Hematopoietic multipotent progenitor cell (in vitro differentiated cells): ENCODE data around the gene ANO1. TPM values are rescaled to one million over a fixed set of nuclear protein-coding genes. Genes with fewer than 3 reads are reported as not detected.
"Not testable (repeated sequence)": the region's sequence is repeated elsewhere in the genome, so short reads cannot be mapped to it uniquely, and the experiment has no call there.

Experiments used
- DNase-seq, 3 donors: peaks; one replicate each; pipeline ENCODE4 v3.0.0-alpha.2; 2011 to 2015; ENCODE audit warnings: low read depth in 2 of 3, low spot score in 2 of 3
- total RNA-seq: library from RNA; depleted of rRNA; stranded (reverse); fragments of >200 nt; gene quantifications from one replicate; pipeline ENCODE4 v1.2.3, GENCODE V29; 2012

The ANO1 gene
- total RNA-seq, result not detected

- DNase-seq, result no peak
These were observed at the start of gene ANO1 for GRCh38 chr11:70078095-70078780. Gene ANO1 (plus strand): TSS chr11:70078317. CDS start chr11:70078607, 290 bp downstream.

GRCh38 chr11:70029115-70029860 is 48.8 kb upstream of the ANO1 start:
- DNase-seq, result no peak

DNA sequence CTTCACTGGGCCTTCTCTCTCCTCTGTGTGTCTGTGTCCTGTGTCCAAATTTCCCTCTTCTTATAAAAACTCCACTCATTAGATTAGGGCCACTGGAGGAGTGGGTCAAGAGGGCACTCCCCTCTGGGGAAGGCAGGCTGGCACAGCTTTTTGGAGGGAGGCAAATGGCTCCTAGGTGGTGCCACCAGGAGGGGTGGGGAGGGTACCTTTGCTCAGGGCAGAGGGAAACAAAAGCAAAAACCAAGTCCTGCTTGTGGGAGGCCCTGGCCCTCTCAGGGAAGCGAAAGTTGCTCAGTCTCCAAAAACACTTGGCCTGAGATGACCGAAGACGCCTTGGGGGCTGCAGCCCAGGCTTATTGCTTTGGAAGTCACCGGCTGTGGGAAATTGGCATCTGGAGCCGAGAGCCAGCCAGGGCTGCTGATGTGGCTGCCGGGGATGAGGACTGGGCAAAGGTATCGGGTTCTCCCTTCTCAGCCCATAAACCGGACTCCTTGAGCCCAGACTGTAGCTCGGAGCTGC is 48.2 kb upstream of the ANO1 start:
- DNase-seq, result no peak

GRCh38 chr11:70030412-70030811 is 47.7 kb upstream of the ANO1 start:
- no peak for DNase-seq

GRCh38 chr11:70031631-70032469 is 46.3 kb upstream of the ANO1 start:
- no peak for DNase-seq

- DNase-seq, result no peak
These were observed 45.7 kb upstream of the ANO1 start for GRCh38 chr11:70032470-70032795.

DNA sequence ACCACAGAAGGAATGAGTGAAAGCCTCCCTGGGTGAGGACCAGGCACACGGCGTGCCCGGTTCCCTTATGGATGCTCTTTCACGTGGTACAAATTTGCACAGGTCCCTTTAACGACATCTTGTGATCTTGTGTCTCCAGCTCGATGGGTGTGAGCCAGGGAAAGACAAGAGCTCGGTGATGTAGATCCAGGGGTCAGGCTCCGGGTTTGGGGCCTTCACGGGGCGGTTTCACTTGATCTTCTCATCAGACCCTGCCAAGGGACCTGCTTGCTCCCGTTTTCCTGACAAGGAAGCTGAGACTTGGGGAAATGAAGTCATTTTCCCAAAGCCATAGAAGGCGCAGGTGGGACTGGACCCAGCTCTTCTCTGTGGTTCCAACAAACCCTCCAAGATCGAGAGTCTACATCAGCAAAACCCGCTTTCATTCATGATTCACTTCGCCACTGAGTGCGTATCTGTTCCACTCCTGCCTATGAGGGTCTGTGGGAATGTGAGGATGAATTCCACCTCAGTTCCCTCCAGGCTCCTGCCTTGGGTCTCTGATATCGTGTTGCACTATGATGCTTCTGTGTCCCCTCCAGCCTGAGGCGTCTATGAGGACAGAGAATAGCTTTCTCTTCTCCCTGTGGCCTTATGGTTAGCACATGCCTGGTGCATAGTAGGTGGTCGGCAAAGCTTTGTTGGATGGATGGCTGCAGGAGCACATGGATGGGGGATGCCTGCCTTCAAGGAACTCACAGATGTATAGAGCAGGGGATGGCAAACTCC is 45.0 kb upstream of the ANO1 start:
- DNase-seq, result no peak

- no peak for DNase-seq
These were observed 44.4 kb upstream of the ANO1 start for GRCh38 chr11:70033711-70034070.

GRCh38 chr11:70034740-70035365 is 43.3 kb upstream of the ANO1 start:
- no peak for DNase-seq

DNA sequence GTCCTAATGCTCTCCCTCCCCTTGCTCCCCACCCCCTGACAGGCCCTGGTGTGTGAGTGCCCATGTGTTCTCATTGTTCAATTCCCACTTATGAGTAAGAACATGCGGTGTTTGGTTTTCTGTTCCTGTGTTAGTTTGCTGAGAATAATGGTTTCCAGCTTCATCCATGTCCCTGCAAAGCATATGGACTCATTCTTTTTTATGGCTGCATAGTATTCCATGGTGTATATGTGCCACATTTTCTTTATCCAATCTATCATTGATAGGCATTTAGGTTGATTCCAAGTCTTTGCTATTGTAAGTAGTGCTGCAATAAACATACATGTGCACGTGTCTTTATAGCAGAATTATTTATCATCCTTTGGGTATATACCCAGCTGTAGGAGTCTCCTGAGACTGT is 42.5 kb upstream of the ANO1 start:
- not testable (repeated sequence) for DNase-seq

DNA sequence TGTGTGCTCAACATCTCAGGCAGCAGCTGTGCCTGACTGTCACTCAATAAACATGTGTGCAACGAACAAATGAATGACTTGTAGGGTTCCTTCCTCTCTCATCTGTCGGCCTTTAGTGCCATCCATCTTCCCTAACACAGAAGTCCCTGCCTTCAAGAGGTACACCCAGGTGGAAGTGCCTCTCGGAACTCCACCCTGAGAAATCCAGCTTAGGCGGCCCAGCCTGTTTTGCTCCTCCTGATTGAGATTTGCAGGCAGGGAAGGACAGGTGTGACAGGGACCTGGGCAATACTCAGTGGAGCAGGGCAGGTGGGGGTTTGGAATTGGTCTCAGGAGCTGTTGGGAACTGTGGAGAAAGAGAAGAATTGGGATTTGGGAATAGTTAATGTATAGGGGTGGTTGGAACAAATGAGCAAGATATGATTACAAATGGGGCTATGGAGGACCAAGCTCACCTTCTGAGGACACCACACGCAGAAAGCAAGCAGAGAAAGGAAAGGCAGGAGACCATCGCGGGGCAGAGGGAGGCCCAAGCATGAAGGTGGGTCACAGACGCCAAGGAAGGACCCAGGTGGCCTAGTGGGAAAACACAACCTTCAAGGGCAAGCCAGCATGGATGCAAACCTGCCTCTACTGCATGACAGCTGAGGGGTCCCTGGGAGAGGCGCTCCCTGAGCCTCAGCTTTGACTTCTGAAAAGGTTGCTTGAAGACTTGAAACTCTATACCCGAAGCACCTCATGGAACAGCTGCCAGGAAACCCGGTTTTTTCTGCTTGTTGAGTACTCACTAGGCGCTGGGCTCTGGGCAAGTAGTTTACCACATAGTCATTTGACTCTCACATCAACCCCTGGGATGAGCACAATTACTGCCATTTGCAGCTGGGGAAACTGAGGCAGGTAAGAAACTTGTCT is 40.9 kb upstream of the ANO1 start:
- DNase-seq, result no peak

- no peak for DNase-seq
These were observed 39.9 kb upstream of the ANO1 start for GRCh38 chr11:70038034-70038834.

DNA sequence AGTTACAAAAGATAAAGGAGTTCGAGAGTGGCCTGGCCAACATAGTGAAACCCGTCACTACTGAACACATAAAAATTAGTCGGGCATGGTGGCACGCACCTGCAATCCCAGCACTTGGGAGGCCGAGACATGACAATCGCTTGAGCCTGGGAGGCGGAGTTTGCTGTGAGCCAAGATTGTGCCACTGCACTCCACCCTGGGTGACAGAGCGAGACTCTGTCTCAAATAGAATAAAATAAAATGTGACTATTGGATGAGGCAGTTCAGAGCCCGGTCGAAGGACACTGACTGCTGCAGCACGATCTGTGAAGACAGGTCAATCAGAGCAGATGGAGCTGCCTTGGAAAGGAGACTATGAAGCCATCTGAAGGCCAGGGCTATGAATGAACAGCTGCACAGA is 37.7 kb upstream of the ANO1 start:
- no peak for DNase-seq

- no peak for DNase-seq
These were observed 37.1 kb upstream of the ANO1 start for GRCh38 chr11:70040869-70041501.

GRCh38 chr11:70043482-70043881 is 34.6 kb upstream of the ANO1 start:
- no peak for DNase-seq

- DNase-seq, result no peak
These were observed 32.0 kb upstream of the ANO1 start for GRCh38 chr11:70046089-70046488.

- peak in 1 of 3 donors; percentile 4 for DNase-seq
These were observed 29.7 kb upstream of the ANO1 start for GRCh38 chr11:70048279-70049024.
